Liver (tissue), 9 donors: ENCODE data around the gene C6orf89. TPM values are rescaled to one million over a fixed set of nuclear protein-coding genes. Genes with fewer than 3 reads are reported as not detected.

Source experiments
- DNase-seq: peaks from one replicate; pipeline ENCODE4 v3.0.0-alpha.2; 2017; ENCODE audit warnings: low spot score
- H3K27ac ChIP-seq, 2 donors: one replicate each; pipeline ENCODE4 v1.7.0; 2013; ENCODE audit warnings: inconsistent platforms in 2 of 2, low read length in 2 of 2, control low read depth in 1 of 2, low read depth in 1 of 2, mild to moderate bottlenecking in 1 of 2
- H3K27me3 ChIP-seq, 4 donors: one replicate each; pipeline versions ENCODE4 v1.6.1 to v1.7.0; 2013; ENCODE audit warnings: low read length in 3 of 4, inconsistent platforms in 1 of 4, mild to moderate bottlenecking in 1 of 4, moderate library complexity in 1 of 4; ENCODE audit not compliant: control insufficient read depth in 4 of 4, insufficient read depth in 4 of 4
- H3K36me3 ChIP-seq, 4 donors: one replicate each; pipeline versions ENCODE4 v1.6.1 to v1.7.0; 2013; ENCODE audit warnings: low read length in 3 of 4, mild to moderate bottlenecking in 3 of 4, low read depth in 1 of 4, moderate library complexity in 1 of 4; ENCODE audit not compliant: control insufficient read depth in 4 of 4, insufficient read depth in 3 of 4
- H3K4me1 ChIP-seq, 4 donors: one replicate each; pipeline versions ENCODE4 v1.6.1 to v1.7.0; 2013; ENCODE audit warnings: low read length in 3 of 4, mild to moderate bottlenecking in 3 of 4, moderate library complexity in 1 of 4; ENCODE audit not compliant: control insufficient read depth in 4 of 4, insufficient read depth in 4 of 4
- H3K4me3 ChIP-seq, 3 donors: one replicate each; pipeline versions ENCODE4 v1.6.1 to v1.7.0; 2013; ENCODE audit warnings: low read length in 3 of 3, control low read depth in 1 of 3, low read depth in 1 of 3, mild to moderate bottlenecking in 1 of 3
- H3K9ac ChIP-seq, 2 donors: one replicate each; pipeline ENCODE4 v1.7.0; 2013; ENCODE audit warnings: low read length in 2 of 2, mild to moderate bottlenecking in 2 of 2, moderate library complexity in 2 of 2, control low read depth in 1 of 2, low read depth in 1 of 2
- H3K9me3 ChIP-seq, 4 donors: one replicate each; pipeline versions ENCODE4 v1.6.1 to v1.7.0; 2013; ENCODE audit warnings: low read length in 3 of 4; ENCODE audit not compliant: control insufficient read depth in 4 of 4
- CTCF ChIP-seq: fragments of 150-350 bp; IDR thresholded peaks from 2 replicates; pipeline ENCODE4 v1.5.1; 2017; ENCODE audit warnings: improper control_type of control experiment, low read depth, low read length; ENCODE audit not compliant: missing input control
- EGR1 ChIP-seq, 2 donors: IDR thresholded peaks; 2 replicates each; pipeline ENCODE4 v1.6.1; 2016 to 2018; ENCODE audit warnings: antibody characterized with exemption in 2 of 2, low read depth in 2 of 2
- FOXA1 ChIP-seq: IDR thresholded peaks from 2 replicates; pipeline ENCODE4 v1.6.1; 2016; ENCODE audit warnings: antibody characterized with exemption
- FOXA2 ChIP-seq: IDR thresholded peaks from 2 replicates; pipeline ENCODE4 v1.6.1; 2016; ENCODE audit warnings: antibody characterized with exemption
- GABPA ChIP-seq, 2 donors: IDR thresholded peaks in 1 of 2; conservative IDR thresholded peaks in 1 of 2; 2 replicates each; pipeline ENCODE4 v1.6.1; 2016; ENCODE audit warnings: antibody characterized with exemption in 2 of 2, mild to moderate bottlenecking in 1 of 2, moderate library complexity in 1 of 2
- HNF4A ChIP-seq, 2 donors: conservative IDR thresholded peaks; 2 replicates each; pipeline ENCODE4 v1.6.1; 2016; ENCODE audit warnings: antibody characterized with exemption in 2 of 2, mild to moderate bottlenecking in 2 of 2
- HNF4G ChIP-seq: IDR thresholded peaks from 2 replicates; pipeline ENCODE4 v1.6.1; 2016; ENCODE audit warnings: antibody characterized with exemption
- JUND ChIP-seq, 2 donors: IDR thresholded peaks; 2 replicates each; pipeline ENCODE4 v1.6.1; 2016; ENCODE audit warnings: antibody characterized with exemption in 2 of 2
- NR2F2 ChIP-seq: IDR thresholded peaks from 2 replicates; pipeline ENCODE4 v1.6.1; 2016; ENCODE audit warnings: antibody characterized with exemption
- RAD21 ChIP-seq, 2 donors: IDR thresholded peaks; 2 replicates each; pipeline ENCODE4 v1.6.1; 2016; ENCODE audit warnings: antibody characterized with exemption in 2 of 2, mild to moderate bottlenecking in 2 of 2
- RXRA ChIP-seq, 2 donors: IDR thresholded peaks; 2 replicates each; pipeline ENCODE4 v1.6.1; 2017 to 2018; ENCODE audit warnings: antibody characterized with exemption in 2 of 2, mild to moderate bottlenecking in 1 of 2
- SP1 ChIP-seq: IDR thresholded peaks from 2 replicates; pipeline ENCODE4 v1.6.1; 2018; ENCODE audit warnings: antibody characterized with exemption, mild to moderate bottlenecking
- TAF1 ChIP-seq: conservative IDR thresholded peaks from 2 replicates; pipeline ENCODE4 v1.6.1; 2016; ENCODE audit warnings: antibody characterized with exemption, mild to moderate bottlenecking
- YY1 ChIP-seq: IDR thresholded peaks from 2 replicates; pipeline ENCODE4 v1.6.1; 2016; ENCODE audit warnings: antibody characterized with exemption, mild to moderate bottlenecking
- ZBTB33 ChIP-seq: IDR thresholded peaks from 2 replicates; pipeline ENCODE4 v1.6.1; 2016; ENCODE audit warnings: antibody characterized with exemption
- WGBS: extraction: QIAGEN DNeasy Blood & Tissue Kit; methylation state at CpG from one replicate; pipeline ENCODE4 v1.1.7; 2013; 5-methylcytosine and 5-hydroxymethylcytosine counted together
- polyA plus RNA-seq, 2 donors: library from polyadenylated mRNA; stranded (reverse) in 1 of 2; unstranded in 1 of 2; fragments of 200-250 nt in 1 of 2; fragments of >200 nt in 1 of 2; fragmentation: Nextera tagmentation in 1 of 2; extraction: Ambion mirVana in 1 of 2; gene quantifications; one replicate each; pipeline versions ENCODE4 v1.2.1 to v1.2.3, GENCODE V29; 2013 to 2015
- total RNA-seq, 2 donors: library from RNA; depleted of rRNA; stranded (reverse); fragments of >200 nt; gene quantifications; one replicate each; pipeline ENCODE4 v1.2.3, GENCODE V29; 2014
- TF ChIP-seq, protein P1 (sequence below): IDR thresholded peaks from 2 replicates; pipeline ENCODE4 v1.6.1; 2016; ENCODE audit warnings: antibody characterized with exemption
- TF ChIP-seq, protein P2 (sequence below): IDR thresholded peaks from 2 replicates; pipeline ENCODE4 v1.6.1; 2016; ENCODE audit warnings: antibody characterized with exemption, mild to moderate bottlenecking
- TF ChIP-seq, protein P3 (sequence below): IDR thresholded peaks from 2 replicates; pipeline ENCODE4 v1.6.1; 2016; ENCODE audit warnings: antibody characterized with exemption
- donor health status: healthy.
- donor health status: healthy.
- donor health status: healthy.
- donor health status: healthy.
- donor health status: healthy.

Gene C6orf89
- total and polyA plus RNA-seq, 4 donors, result 14.0 to 27.2 (median 21.0) TPM

DNA sequence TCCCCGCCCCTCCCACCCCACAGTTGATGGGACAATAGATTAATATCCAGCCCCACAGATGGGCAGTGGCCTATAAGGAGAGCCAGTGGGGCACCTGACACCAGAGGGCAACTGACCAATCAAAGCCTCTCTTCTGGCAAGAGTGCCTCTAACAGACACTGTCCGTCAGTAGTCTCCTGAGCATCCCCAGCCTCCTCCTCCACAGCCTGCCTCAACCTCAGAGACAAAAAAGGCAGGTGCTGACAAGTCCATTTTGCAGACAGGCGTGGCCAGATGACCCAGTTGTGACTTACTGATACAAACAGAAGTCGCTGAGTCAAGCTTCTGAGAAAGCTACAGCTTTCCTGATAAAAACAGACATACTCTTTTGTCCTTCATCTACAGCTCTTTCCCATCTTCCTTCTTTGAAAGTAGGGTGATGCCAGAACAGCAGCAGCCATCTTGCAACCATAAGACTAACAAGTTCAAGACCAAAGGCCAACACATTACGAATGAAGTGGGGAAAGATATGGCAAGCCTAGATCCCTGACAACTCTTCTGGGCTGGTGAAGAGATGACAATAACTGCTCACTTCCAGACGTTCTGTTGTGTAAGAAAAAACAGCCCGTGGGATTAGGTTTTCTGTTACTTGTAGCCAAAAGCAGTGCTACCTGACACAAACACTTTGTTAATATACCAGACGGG, 23.4 kb upstream of the C6orf89 start:
- 91% methylated on average over 8 of the region's 8 CpGs for WGBS
- Histone ChIP-seq H3K4me1 (peaks cover 0 to 6% (median 0%) of the 10 kb centered on the region in 4 donors), H3K9me3 (no peaks in the 10 kb centered on the region), H3K36me3 (peaks cover 0 to 4% (median 2%) of the 10 kb centered on the region in 4 donors), H3K27ac (no peak overlapping the region), H3K9ac (no peak overlapping the region), H3K4me3 (no peak overlapping the region), H3K27me3 (no peaks in the 10 kb centered on the region)
- no peak for DNase-seq
- TF ChIP-seq NR2F2 (no peak), HNF4A (conservative IDR thresholded peaks at IDR 0.05) (no peak), HNF4G (no peak), FOXA1 (no peak)
- TF ChIP-seq, protein P1, sequence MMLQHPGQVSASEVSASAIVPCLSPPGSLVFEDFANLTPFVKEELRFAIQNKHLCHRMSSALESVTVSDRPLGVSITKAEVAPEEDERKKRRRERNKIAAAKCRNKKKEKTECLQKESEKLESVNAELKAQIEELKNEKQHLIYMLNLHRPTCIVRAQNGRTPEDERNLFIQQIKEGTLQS, result no peak

DNA sequence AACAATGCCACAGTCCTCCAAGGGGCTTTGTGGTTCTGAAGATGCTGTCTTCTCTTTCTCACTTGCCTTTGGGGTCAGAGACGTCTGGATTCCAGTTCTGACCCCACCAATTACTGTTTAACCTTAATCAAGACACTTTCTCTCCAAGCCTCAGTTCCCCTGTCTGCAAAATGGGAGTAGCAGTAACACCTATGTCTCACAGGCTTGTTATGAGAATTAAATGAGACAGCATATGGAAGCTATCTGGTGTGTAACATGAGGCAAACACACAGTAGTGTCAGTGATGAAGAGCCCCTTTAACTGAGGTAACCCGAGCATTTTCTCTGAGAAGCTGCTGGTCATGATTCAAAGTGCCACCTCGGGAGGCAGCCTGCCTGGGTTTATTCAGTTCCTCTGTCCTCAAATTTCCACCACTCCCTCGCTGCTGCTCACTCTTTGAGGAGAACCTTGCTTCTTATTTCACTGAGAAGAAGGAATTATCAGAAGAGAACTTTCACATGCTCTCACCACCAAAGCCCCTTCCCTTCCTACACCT, 22.8 kb upstream of the C6orf89 start:
- no peak overlapping the region for H3K9ac ChIP-seq
- 93% methylated on average over 4 of the region's 4 CpGs for WGBS
- peaks cover 0 to 6% (median 0%) of the 10 kb centered on the region in 4 donors for H3K4me1 ChIP-seq
- no peaks in the 10 kb centered on the region for H3K27me3 ChIP-seq
- H3K36me3 ChIP-seq, result peaks cover 0 to 4% (median 2%) of the 10 kb centered on the region in 4 donors
- no peak overlapping the region for H3K4me3 ChIP-seq
- H3K27ac ChIP-seq, result no peak overlapping the region
- DNase-seq, result no peak
- H3K9me3 ChIP-seq, result no peaks in the 10 kb centered on the region
- TF ChIP-seq NR2F2 (no peak), YY1 (no peak), FOXA1 (no peak), EGR1 (IDR thresholded peaks at IDR 0.05; ENCODE audit: low read depth in 2 of 2) (no peak), RXRA (IDR thresholded peaks at IDR 0.05) (no peak), HNF4A (conservative IDR thresholded peaks at IDR 0.05) (no peak), RAD21 (IDR thresholded peaks at IDR 0.05) (no peak), SP1 (no peak), HNF4G (no peak), GABPA (IDR thresholded peaks at IDR 0.05 in 1 of 2, conservative IDR thresholded peaks at IDR 0.05 in 1 of 2) (no peak), ZBTB33 (no peak), JUND (IDR thresholded peaks at IDR 0.05) (no peak), FOXA2 (no peak), TAF1 (no peak), CTCF (no peak)
- TF ChIP-seq, protein P1, result no peak
- TF ChIP-seq, protein P2, sequence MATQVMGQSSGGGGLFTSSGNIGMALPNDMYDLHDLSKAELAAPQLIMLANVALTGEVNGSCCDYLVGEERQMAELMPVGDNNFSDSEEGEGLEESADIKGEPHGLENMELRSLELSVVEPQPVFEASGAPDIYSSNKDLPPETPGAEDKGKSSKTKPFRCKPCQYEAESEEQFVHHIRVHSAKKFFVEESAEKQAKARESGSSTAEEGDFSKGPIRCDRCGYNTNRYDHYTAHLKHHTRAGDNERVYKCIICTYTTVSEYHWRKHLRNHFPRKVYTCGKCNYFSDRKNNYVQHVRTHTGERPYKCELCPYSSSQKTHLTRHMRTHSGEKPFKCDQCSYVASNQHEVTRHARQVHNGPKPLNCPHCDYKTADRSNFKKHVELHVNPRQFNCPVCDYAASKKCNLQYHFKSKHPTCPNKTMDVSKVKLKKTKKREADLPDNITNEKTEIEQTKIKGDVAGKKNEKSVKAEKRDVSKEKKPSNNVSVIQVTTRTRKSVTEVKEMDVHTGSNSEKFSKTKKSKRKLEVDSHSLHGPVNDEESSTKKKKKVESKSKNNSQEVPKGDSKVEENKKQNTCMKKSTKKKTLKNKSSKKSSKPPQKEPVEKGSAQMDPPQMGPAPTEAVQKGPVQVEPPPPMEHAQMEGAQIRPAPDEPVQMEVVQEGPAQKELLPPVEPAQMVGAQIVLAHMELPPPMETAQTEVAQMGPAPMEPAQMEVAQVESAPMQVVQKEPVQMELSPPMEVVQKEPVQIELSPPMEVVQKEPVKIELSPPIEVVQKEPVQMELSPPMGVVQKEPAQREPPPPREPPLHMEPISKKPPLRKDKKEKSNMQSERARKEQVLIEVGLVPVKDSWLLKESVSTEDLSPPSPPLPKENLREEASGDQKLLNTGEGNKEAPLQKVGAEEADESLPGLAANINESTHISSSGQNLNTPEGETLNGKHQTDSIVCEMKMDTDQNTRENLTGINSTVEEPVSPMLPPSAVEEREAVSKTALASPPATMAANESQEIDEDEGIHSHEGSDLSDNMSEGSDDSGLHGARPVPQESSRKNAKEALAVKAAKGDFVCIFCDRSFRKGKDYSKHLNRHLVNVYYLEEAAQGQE, result no peak
- TF ChIP-seq, protein P3, sequence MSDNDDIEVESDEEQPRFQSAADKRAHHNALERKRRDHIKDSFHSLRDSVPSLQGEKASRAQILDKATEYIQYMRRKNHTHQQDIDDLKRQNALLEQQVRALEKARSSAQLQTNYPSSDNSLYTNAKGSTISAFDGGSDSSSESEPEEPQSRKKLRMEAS, result no peak
